GM13976 (cell line): ENCODE results near the gene ARHGAP26.

Experiments
- DNase-seq: peaks from one replicate; pipeline ENCODE4 v3.0.0; 2012; ENCODE audit warnings: low spot score
- in situ Hi-C: fragments of 300-500 bp; cut with MboI; formaldehyde crosslinking; loops from one replicate; pipeline ENCODE4 v1.12.0; 2022; ENCODE audit warnings: low sequenced_read_pairs, mixed read lengths, inconsistent platforms; ENCODE audit not compliant: unreplicated experiment
- TF ChIP-seq, protein P1 (sequence below): IDR thresholded peaks from 2 replicates; pipeline ENCODE4 v1.5.1; 2012; ENCODE audit warnings: borderline replicate concordance, mild to moderate bottlenecking; ENCODE audit not compliant: insufficient read depth; ENCODE audit errors: extremely low read depth, missing control alignments, control extremely low read depth

The ARHGAP26 gene

DNA sequence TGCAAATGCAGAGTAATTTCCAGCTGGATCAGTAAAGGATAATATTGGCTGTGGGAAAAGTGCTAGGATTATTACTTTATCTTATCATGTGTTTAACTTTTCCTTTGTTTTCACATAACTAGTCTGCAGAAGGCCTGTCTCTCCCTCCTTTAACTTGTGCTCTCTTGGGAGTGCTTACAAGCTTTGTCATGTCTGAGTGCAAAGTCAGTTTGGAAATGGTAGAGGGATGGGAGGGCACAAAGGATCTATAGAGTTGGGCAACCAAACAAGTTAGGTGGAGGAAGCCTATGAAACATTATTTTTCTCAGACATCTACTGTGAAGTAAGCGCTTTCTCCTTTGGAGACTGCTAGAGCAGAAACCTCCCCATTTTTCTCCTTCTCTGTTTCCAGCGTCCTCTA lies 308.8 kb downstream of the ARHGAP26 start:
- in situ Hi-C loops = no loop called here
- no peak for DNase-seq
- TF ChIP-seq, protein P1, sequence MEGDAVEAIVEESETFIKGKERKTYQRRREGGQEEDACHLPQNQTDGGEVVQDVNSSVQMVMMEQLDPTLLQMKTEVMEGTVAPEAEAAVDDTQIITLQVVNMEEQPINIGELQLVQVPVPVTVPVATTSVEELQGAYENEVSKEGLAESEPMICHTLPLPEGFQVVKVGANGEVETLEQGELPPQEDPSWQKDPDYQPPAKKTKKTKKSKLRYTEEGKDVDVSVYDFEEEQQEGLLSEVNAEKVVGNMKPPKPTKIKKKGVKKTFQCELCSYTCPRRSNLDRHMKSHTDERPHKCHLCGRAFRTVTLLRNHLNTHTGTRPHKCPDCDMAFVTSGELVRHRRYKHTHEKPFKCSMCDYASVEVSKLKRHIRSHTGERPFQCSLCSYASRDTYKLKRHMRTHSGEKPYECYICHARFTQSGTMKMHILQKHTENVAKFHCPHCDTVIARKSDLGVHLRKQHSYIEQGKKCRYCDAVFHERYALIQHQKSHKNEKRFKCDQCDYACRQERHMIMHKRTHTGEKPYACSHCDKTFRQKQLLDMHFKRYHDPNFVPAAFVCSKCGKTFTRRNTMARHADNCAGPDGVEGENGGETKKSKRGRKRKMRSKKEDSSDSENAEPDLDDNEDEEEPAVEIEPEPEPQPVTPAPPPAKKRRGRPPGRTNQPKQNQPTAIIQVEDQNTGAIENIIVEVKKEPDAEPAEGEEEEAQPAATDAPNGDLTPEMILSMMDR = no peak

DNA sequence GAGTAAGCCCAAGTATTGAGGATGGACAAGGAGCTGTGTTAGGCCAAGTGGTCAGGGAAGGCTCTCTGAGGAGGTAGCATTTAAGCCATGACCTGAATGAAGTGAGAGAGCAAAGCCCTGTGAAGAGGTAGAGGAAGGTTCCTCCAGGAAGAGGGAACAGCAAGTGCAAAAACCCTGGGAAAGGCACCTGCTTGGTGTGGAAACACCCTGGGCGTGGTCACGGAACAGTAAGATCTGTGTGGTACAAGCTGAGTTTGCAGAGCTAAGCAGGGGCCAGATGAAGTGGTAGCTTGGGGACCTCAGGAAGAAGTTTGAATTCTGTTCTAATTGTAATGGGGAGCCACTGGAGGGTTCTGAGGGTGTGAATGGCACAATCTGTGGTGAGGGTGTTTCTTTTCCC lies 310.2 kb downstream of the ARHGAP26 start:
- TF ChIP-seq, protein P1 = no peak
- DNase-seq = no peak
- in situ Hi-C loops = no loop called here

DNA sequence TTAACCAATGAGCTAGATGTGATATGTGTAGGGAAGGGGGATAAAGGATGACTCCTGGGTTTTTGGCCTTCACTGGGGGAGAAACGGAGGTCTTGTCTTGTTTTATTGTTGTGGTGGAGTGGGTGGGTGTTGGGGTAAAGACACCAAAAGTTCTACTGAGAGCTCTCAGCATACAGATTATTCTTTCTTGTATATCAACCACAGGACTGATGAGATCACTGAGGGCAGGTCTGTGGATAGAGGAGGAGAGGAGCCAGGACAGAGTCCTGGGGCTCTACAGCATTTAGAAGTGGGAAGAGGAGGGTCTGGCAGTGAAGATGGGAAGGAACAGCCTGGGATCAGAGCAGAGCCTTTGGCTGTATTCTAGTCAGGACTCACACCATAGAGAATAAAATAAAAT lies 310.8 kb downstream of the ARHGAP26 start:
- DNase-seq = no peak
- TF ChIP-seq, protein P1 = no peak
- in situ Hi-C loops = no loop called here

DNA sequence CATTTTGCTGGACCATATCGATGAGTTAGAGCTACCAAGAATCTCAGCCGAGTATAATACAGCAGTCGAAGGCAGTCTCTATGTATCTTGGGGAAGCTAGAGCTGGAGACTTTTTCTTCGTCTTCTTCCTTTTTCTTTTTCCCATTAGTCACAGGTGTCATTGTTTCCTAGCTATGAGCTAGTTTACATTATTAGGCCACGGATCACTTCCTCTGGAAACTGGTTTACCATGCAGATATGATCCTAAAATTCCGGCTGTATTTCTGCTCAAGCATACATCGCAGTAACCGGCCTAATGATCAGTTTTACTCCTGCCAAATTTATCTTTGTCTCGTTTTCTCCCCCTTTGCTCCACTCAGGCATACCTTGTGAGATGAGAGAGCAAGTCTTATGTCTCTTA lies 312.8 kb downstream of the ARHGAP26 start:
- TF ChIP-seq, protein P1 = no peak
- DNase-seq = no peak
- in situ Hi-C loops = no loop called here

DNA sequence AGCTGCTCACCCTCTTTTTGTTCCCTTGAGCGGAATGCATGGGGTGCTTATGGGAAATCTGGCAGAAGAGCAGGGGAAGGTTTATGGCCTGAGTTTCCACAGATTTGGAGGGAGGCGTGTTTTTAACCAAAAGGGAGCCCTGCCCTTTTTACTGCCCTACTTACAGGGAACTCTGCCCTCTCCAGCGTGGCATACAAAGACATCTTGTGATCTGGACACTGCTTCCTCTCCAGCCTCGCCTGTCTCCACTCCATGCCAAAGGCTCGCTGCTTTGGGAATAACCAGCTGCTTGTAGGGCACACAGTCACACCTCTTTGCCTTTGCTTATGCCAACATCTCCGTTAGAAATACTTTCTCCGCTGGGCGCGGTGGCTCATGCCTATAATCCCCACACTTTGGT lies 314.2 kb downstream of the ARHGAP26 start:
- in situ Hi-C loops = no loop called here
- no peak for DNase-seq
- TF ChIP-seq, protein P1 = no peak

DNA sequence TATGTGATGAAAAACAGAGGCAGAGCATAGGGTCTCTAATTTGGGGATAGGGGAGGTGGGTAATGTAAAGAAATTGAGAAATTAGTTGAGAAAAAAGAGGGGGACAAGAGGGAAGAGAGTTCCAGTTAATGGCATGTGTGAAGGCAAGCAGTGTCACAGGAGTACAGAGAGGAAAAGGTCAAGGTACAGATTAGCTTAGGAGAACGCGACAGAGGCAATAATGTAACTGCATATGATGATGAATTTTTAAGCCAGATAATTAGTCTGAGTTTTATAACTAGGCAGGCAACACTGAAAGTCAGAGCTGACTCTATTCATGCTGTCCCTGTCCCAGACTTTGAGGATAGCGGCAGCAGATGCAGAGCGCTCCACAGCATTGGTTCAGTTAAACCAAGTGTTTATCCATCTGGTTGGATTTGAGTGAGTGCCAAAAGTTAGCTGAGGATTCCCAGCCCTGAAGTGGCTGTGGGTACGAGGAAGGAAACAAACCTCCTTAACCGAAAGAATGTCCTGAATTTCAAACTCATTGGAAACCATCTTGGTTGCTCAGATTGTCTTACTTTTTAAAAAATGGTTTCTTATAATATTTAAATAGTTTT lies 315.2 kb downstream of the ARHGAP26 start:
- no peak for DNase-seq
- TF ChIP-seq, protein P1 = no peak
- in situ Hi-C loops = no loop called here
